GM19238 (cell line): ENCODE data around the gene THSD1.
"Not testable (repeated sequence)": the region's sequence is repeated elsewhere in the genome, so short reads cannot be mapped to it uniquely, and the experiment has no call there.

ENCODE experiments used
- DNase-seq: peaks from one replicate; pipeline ENCODE4 v3.0.0; 2011; ENCODE audit warnings: low spot score; ENCODE audit not compliant: insufficient read length

THSD1 gene

DNA sequence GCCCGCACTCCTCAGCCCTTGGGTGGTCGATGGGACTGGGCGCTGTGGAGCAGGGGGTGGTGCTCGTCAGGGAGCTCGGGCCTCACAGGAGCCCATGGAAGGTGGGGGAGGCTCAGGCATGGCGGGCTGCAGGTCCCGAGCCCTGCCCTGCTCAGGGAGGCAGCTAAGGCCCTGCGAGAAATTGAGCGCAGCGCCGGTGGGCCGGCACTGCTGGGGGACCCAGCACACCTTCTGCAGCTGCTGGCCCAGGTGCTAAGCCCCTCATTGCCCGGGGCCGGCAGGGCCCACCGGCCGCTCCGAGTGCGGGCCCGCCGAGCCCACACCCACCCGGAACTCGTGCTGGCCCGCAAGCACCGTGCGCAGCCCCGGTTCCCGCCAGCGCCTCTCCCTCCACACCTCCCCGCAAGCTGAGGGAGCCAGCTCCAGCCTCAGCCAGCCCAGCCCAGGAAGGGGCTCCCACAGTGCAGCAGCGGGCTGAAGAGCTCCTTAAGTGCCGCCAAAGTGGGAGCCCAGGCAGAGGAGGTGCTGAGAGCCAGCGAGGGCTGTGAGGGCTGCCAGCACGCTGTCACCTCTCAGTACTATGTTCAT is 2.2 kb upstream of the THSD1 start:
- not testable (repeated sequence) for DNase-seq

GRCh38 chr13:52407436-52407835 is 1.5 kb upstream of the THSD1 start:
- DNase-seq = not testable (repeated sequence)

GRCh38 chr13:52406629-52407028 is 657 bp upstream of the THSD1 start:
- no peak for DNase-seq

DNA sequence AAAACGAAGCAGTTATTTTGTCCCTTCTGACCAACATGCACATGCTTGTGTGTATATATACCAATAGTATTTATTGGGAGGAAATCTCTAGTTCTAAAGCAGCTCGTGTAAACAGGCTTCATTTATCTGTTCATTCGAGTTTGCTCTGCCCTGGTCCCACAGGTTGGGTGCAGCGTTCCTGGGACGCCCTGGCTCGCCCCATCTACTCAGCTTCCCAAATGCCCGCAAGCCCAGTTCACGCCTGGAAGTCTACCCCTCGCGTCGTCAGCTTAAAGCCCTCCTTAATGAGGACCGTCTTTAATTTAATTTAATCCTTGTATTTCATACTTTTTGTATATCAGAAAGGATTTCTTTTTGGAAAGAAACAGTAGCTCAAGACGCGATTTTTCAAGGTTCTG is 604 bp downstream of the THSD1 start:
- no peak for DNase-seq

GRCh38 chr13:52399708-52400107 is 6.3 kb downstream of the THSD1 start:
- no peak for DNase-seq

DNA sequence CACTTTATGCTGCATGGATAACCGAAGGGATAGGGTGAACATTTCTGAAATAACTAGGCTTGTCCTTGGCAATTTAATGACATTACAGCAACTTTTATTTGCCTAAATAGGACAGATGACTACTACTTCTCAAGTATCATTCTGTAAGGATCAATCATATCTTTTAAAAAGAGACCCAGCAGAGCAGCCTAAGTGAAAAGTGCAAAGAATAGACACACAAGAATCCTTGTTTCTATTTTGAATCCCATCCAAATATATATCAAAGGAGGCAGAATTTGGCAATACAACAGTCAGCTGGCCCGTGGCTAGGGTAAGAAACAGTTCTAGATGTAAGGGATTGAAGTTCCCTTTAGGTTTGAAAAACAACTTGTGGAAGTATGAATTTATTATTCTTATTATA is 6.9 kb downstream of the THSD1 start:
- no peak for DNase-seq

GRCh38 chr13:52395704-52396103 is 10.3 kb downstream of the THSD1 start:
- no peak for DNase-seq

DNA sequence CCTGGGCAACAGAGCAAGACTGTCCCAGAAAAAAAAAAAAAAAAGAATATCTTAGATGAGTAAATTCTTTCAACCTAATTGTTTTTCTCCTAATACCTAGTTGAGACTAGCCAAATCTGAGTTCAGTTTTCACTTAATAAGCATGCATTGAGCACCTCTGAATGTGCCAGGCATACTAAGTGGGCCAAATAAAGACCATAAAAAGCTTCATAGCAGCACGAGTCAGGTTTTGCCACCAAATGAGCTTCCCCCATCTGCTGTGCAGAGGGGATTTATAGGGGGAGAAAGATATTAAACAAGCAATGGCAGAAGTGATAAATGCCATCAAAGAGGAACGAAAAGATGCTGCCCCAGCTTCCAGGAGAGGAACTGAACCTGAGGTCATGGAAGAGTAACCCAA is 11.4 kb downstream of the THSD1 start:
- DNase-seq = no peak

- DNase-seq = no peak
Observed at GRCh38 chr13:52393572-52394357, 12.2 kb downstream of the THSD1 start.

GRCh38 chr13:52387721-52388120 is 18.3 kb downstream of the THSD1 start:
- no peak for DNase-seq

GRCh38 chr13:52385870-52386269 is 20.1 kb downstream of the THSD1 start:
- DNase-seq = no peak

DNA sequence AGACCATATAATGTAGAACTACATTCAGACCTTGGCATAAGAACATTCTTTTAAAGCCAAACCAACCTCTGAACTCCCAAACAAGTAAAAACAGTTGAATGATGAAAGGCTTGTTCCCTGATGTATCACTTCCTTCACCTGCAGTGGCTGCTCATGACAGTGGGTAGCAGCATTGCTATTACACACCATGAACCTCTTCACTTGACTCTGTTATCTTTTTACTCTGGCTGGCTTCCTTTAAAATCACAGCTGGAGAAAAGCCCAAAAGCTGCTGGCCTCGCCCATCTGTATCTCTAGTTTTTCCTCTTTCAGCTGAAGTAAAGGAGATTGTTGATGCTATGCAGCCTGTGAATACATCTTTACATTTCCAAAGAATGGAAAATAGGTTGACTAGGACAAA is 22.6 kb downstream of the THSD1 start:
- no peak for DNase-seq

- no peak for DNase-seq
Observed at GRCh38 chr13:52378312-52378711, 27.7 kb downstream of the THSD1 start.

DNA sequence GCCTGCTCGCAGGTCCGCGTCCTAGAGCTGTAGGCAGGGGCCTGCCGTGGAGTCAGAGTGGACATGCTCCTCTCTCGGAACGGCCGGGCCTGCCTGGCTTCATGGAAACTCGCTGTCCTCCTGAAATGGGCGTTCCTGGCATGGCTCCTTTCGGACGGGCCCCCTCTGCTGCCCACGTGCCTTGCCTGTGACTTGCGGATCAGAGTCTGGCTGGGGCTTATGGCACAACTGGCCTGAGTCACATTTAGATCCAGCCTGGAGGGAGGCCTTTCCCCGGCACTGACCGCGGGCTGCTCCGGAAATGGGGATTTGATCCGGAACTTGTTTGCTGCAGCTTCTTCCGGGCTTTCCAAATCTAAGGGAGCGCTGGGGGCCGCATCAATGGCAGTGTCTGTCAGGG is 28.1 kb downstream of the THSD1 start:
- no peak for DNase-seq

DNA sequence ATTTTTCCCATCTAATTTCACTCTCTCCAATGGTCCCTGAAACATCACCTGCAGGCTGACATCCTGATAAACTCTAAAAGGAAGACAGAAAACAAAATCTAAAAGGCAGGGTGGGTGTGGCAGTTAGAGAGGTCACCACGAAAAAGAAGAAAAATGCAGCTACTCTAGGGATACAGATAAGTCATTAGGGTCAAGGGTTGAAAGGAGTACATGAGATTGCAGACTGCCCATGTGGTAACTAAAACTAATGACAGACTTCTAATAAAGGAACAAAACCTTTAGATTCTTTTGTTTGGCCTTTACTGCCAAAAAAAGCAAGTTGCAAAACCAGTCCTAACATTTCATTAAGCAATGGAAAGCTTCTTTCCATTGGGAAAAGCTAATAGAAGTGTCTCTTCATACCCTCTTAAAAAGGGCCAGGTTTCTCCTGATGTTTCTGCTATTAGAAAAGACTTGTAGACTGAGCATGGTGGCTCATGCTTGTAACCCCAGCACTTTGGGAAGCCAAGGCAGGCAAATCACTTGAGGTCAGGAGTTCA is 31.0 kb downstream of the THSD1 start:
- DNase-seq = no peak

DNA sequence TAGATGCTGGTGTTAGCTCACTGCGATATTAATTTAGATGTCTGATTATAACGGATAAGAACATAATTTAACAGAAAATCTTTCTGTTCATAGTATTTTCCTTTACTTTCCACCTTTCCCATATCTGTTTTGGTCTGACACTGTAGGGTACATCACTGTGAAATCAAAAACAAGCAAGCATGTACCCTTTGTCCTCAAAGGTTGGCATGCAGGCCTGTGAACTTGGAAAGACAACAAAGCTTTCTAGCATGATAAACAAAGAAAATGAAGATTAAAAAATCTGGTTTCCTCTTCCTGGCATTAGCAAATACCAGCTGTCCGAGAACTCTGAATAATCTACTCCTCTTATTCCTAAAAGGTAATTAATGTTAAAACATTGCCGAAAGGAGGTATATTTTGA is 31.6 kb downstream of the THSD1 start:
- DNase-seq = no peak

- DNase-seq = not testable (repeated sequence)
Observed at GRCh38 chr13:52373277-52373676, 32.7 kb downstream of the THSD1 start.

DNA sequence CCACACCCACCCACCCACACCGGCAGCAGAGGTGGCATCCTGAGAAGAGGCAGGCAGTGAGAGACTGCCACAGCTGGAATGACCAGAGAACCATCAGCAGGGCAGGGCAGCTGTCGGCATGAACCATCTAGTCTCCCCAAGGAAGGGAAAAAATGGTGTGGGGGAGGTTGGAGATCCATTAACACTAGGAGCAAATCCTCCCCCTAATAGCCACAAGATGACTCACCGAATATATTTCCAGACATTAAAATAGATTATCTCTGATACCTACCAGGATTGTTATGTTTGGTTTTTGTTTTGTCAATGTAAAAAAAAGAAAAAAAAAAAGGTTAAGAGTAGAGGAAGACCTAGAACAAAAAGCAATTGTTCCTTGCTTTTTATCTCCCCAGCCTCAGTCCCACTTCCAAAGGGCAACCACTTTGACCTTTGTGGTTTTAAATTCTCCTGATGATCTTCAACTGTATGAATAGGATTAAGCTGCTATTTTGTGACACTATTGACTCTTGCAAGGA is 34.2 kb downstream of the THSD1 start:
- no peak for DNase-seq

- DNase-seq = no peak
Observed at GRCh38 chr13:52366291-52366690, 39.7 kb downstream of the THSD1 start.

- DNase-seq = not testable (repeated sequence)
Observed at GRCh38 chr13:52362169-52362887, 43.6 kb downstream of the THSD1 start.

- no peak for DNase-seq
Observed at GRCh38 chr13:52361225-52361624, 44.7 kb downstream of the THSD1 start.

- DNase-seq = no peak
Observed at GRCh38 chr13:52359534-52359933, 46.4 kb downstream of the THSD1 start.
